K562 (cell line): ENCODE results near the gene H3-3A. TPM values are rescaled to one million over a fixed set of nuclear protein-coding genes. Genes with fewer than 3 reads are reported as not detected.
A peak's percentile ranks its signal among the peaks of the same experiment; 100 is the strongest.

Source experiments
- CEBPG ChIP-seq, 3 experiments: fragments of 200-800 bp in 1 of 3; sonication (Bioruptor generic) in 1 of 3; sonication (generic) in 1 of 3; formaldehyde crosslinking in 1 of 3; IDR thresholded peaks in 2 of 3; conservative IDR thresholded peaks in 1 of 3; 2 replicates each; pipeline versions ENCODE4 v1.6.1 to v1.8.0; 2016 to 2022; ENCODE audit warnings: missing compliant biosample characterization in 2 of 3, missing genetic modification characterization in 2 of 3, mild to moderate bottlenecking in 1 of 3, missing genetic modification reagents in 1 of 3
- CHCHD3 ChIP-seq: fragments of 250-450 bp; sonication (Bioruptor Pico); IDR thresholded peaks from 2 replicates; pipeline ENCODE4 v2.1.2; 2022; ENCODE audit warnings: mild to moderate bottlenecking
- DEAF1 ChIP-seq: fragments of 450-650 bp; formaldehyde crosslinking; IDR thresholded peaks from 2 replicates; pipeline ENCODE4 v1.4.0; 2020; ENCODE audit warnings: mild to moderate bottlenecking, moderate library complexity
- E2F6 ChIP-seq, 2 experiments: IDR thresholded peaks; 2 replicates each; pipeline ENCODE4 v1.6.1; 2011; ENCODE audit warnings: borderline replicate concordance in 1 of 2, control low read depth in 1 of 2, low read depth in 1 of 2, low read length in 1 of 2, mild to moderate bottlenecking in 1 of 2, mixed read lengths in 1 of 2, moderate library complexity in 1 of 2; ENCODE audit not compliant: insufficient read depth in 1 of 2, insufficient read length in 1 of 2, poor library complexity in 1 of 2, severe bottlenecking in 1 of 2; ENCODE audit errors: extremely low read depth in 1 of 2
- GABPB1 ChIP-seq: sonication (generic); formaldehyde crosslinking; IDR thresholded peaks from 2 replicates; pipeline ENCODE4 v1.8.0; 2022; ENCODE audit warnings: mild to moderate bottlenecking, missing genetic modification reagents
- MGA ChIP-seq: fragments of 450-650 bp; IDR thresholded peaks from 2 replicates; pipeline ENCODE4 v1.6.1; 2016; ENCODE audit warnings: mild to moderate bottlenecking, moderate library complexity
- NKRF ChIP-seq: fragments of 450-650 bp; IDR thresholded peaks from 2 replicates; pipeline ENCODE4 v1.6.1; 2016; ENCODE audit warnings: borderline replicate concordance
- TEAD1 ChIP-seq, 2 experiments: fragments of 450-650 bp in 1 of 2; sonication (generic) in 1 of 2; formaldehyde crosslinking; IDR thresholded peaks; 2 replicates each; pipeline versions ENCODE4 v1.4.0 to v1.8.0; 2020 to 2022; ENCODE audit warnings: mild to moderate bottlenecking in 2 of 2, missing genetic modification reagents in 1 of 2
- polyA plus RNA-seq, 8 experiments: library from polyadenylated mRNA; depleted of rRNA in 4 of 8; stranded (reverse) in 5 of 8; unstranded in 3 of 8; fragments of >200 nt; fragmentation: Nextera tagmentation in 2 of 8; fragmentation: Illumina TruSeq in 1 of 8; extraction: Ambion mirVana in 2 of 8; extraction: Trizol in 1 of 8; gene quantifications; 2 replicates each; pipeline versions ENCODE4 v1.2.1 to v1.2.3, GENCODE V29; 2011 to 2014; ENCODE audit warnings: inconsistent platforms in 1 of 8, missing spikeins in 1 of 8
- total RNA-seq, 7 experiments: library from RNA; depleted of rRNA in 6 of 7; stranded (reverse); fragments of >200 nt in 6 of 7; fragmentation: Illumina TruSeq in 2 of 7; extraction: Trizol in 2 of 7; gene quantifications; 2 replicates each; pipeline versions ENCODE4 v1.2.1 to v1.2.3, GENCODE V29; 2011 to 2021; ENCODE audit warnings: low replicate concordance in 1 of 7

Gene H3-3A
- total and polyA plus RNA-seq, 9 of the 15 experiments (the other 6 are each of a cell fraction or from before 2014, with no cell fraction given), result 426 to 1,083 (median 591) TPM

GRCh38 chr1:226083302-226084101, 21.0 kb downstream of the H3-3A start (continued):
- TF ChIP-seq MGA (peak; percentile 97), TEAD1 (CRISPR knock-in tag; IDR thresholded peaks at IDR 0.05) (peak in 1 of 2 experiments; percentile 20; a peak in 1 of 4 replicates), GABPB1 (peak; percentile 60), E2F6 (IDR thresholded peaks at IDR 0.05; ENCODE audit: borderline replicate concordance in 1 of 2, extremely low read depth in 1 of 2, insufficient read depth in 1 of 2, insufficient read length in 1 of 2, low read depth in 1 of 2, low read length in 1 of 2, poor library complexity in 1 of 2, severe bottlenecking in 1 of 2) (peak; percentile 74 to 92), NKRF (peak; percentile 59; the same call in 1 of the 2 replicates), DEAF1 (CRISPR knock-in tag) (no peak), CHCHD3 (CRISPR knock-in tag) (no peak), CEBPG (CRISPR knock-in tag; IDR thresholded peaks at IDR 0.05) (no peak), CEBPG (tag; conservative IDR thresholded peaks at IDR 0.05 in 1 of 2, IDR thresholded peaks at IDR 0.05 in 1 of 2) (no peak)
